ENCODE data around the gene CHD6. TPM values are rescaled to one million over a fixed set of nuclear protein-coding genes. Genes with fewer than 3 reads are reported as not detected.

The CHD6 gene
- total and polyA plus RNA-seq, 2 experiments from 2014 or later: 41.0 to 158 TPM

DNA sequence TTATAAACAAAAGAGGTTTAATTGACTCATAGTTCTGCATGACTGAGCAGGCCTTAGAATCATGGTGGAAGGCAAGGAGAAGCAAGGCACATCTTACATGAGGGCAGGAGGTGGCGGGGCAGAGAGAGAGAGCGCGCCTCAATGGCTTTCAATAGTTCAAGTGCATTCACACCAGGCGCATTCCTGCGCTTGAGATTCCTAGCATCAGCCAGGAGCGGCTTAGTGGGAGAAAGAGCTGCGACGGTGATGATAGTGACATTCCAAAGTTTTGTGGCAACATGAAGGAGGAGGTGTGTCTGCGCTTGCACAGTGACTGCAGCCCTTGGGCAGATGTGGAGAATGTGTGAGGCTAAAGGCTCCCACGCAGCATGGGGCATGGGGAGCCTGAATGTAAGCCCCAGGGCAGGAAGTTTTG, 226.6 kb downstream of the CHD6 start (continued):
- TF ChIP-seq, protein P1, sequence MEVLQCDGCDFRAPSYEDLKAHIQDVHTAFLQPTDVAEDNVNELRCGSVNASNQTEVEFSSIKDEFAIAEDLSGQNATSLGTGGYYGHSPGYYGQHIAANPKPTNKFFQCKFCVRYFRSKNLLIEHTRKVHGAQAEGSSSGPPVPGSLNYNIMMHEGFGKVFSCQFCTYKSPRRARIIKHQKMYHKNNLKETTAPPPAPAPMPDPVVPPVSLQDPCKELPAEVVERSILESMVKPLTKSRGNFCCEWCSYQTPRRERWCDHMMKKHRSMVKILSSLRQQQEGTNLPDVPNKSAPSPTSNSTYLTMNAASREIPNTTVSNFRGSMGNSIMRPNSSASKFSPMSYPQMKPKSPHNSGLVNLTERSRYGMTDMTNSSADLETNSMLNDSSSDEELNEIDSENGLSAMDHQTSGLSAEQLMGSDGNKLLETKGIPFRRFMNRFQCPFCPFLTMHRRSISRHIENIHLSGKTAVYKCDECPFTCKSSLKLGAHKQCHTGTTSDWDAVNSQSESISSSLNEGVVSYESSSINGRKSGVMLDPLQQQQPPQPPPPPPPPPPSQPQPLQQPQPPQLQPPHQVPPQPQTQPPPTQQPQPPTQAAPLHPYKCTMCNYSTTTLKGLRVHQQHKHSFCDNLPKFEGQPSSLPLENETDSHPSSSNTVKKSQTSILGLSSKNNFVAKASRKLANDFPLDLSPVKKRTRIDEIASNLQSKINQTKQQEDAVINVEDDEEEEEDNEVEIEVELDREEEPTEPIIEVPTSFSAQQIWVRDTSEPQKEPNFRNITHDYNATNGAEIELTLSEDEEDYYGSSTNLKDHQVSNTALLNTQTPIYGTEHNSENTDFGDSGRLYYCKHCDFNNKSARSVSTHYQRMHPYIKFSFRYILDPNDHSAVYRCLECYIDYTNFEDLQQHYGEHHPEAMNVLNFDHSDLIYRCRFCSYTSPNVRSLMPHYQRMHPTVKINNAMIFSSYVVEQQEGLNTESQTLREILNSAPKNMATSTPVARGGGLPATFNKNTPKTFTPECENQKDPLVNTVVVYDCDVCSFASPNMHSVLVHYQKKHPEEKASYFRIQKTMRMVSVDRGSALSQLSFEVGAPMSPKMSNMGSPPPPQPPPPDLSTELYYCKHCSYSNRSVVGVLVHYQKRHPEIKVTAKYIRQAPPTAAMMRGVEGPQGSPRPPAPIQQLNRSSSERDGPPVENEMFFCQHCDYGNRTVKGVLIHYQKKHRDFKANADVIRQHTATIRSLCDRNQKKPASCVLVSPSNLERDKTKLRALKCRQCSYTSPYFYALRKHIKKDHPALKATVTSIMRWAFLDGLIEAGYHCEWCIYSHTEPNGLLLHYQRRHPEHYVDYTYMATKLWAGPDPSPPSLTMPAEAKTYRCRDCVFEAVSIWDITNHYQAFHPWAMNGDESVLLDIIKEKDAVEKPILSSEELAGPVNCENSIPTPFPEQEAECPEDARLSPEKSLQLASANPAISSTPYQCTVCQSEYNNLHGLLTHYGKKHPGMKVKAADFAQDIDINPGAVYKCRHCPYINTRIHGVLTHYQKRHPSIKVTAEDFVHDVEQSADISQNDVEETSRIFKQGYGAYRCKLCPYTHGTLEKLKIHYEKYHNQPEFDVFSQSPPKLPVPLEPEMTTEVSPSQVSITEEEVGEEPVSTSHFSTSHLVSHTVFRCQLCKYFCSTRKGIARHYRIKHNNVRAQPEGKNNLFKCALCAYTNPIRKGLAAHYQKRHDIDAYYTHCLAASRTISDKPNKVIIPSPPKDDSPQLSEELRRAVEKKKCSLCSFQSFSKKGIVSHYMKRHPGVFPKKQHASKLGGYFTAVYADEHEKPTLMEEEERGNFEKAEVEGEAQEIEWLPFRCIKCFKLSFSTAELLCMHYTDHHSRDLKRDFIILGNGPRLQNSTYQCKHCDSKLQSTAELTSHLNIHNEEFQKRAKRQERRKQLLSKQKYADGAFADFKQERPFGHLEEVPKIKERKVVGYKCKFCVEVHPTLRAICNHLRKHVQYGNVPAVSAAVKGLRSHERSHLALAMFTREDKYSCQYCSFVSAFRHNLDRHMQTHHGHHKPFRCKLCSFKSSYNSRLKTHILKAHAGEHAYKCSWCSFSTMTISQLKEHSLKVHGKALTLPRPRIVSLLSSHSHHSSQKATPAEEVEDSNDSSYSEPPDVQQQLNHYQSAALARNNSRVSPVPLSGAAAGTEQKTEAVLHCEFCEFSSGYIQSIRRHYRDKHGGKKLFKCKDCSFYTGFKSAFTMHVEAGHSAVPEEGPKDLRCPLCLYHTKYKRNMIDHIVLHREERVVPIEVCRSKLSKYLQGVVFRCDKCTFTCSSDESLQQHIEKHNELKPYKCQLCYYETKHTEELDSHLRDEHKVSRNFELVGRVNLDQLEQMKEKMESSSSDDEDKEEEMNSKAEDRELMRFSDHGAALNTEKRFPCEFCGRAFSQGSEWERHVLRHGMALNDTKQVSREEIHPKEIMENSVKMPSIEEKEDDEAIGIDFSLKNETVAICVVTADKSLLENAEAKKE (CRISPR knock-in tag; IDR thresholded peaks at IDR 0.05): no peak
- TF ChIP-seq ZNF331 (CRISPR knock-in tag; IDR thresholded peaks at IDR 0.05; ENCODE audit: low read depth) (no peak), EZH2phosphoT487 (IDR thresholded peaks at IDR 0.05; ENCODE audit: unreplicated experiment) (no peak), ZNF114 (CRISPR knock-in tag; IDR thresholded peaks at IDR 0.05) (no peak), CREB1 (CRISPR knock-in tag; IDR thresholded peaks at IDR 0.05; ENCODE audit: low read depth) (no peak)

DNA sequence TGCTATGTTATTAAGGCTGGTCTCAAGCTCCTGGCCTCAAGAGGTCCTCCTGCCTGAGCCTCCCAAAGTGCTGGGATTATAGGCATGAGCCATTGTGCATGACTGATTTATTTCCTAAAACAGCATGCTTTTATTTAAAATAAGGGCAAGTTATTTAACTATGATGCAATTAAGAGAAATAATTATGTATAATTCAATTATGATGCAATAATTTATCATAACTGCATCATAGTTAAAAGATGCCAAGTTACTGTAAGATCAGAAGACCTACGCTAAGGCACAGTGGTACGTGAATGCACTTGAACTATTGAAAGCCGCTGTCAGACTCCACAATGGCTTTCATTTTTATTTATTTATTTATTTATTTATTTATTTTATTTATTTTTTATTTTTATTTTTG, 227.3 kb downstream of the CHD6 start:
- Mint-ChIP-seq H3K36me3 (ENCODE audit: low read depth) (no peaks in the 10 kb centered on the region), H3K27me3 (ENCODE audit: insufficient read depth, low read depth, poor library complexity) (peaks cover 5% of the 10 kb centered on the region), H3K4me3 (no peak overlapping the region), H3K4me1 (peaks cover 19% of the 10 kb centered on the region), H3K9me3 (no peaks in the 10 kb centered on the region), H3K27ac (no peak overlapping the region)
- DNase-seq (ENCODE audit: low spot score) (no peak), ATAC-seq (no peak)
- H4K20me1 ChIP-seq (replicated peaks; ENCODE audit: insufficient read depth): no peaks in the 10 kb centered on the region
- no peak for TF ChIP-seq STAT1 (IDR thresholded peaks at IDR 0.05; ENCODE audit: unreplicated experiment)
- TF ChIP-seq EZH2phosphoT487 (IDR thresholded peaks at IDR 0.05; ENCODE audit: unreplicated experiment): no peak
- no peak for TF ChIP-seq ZNF331 (CRISPR knock-in tag; IDR thresholded peaks at IDR 0.05; ENCODE audit: low read depth)
- TF ChIP-seq, protein P2, sequence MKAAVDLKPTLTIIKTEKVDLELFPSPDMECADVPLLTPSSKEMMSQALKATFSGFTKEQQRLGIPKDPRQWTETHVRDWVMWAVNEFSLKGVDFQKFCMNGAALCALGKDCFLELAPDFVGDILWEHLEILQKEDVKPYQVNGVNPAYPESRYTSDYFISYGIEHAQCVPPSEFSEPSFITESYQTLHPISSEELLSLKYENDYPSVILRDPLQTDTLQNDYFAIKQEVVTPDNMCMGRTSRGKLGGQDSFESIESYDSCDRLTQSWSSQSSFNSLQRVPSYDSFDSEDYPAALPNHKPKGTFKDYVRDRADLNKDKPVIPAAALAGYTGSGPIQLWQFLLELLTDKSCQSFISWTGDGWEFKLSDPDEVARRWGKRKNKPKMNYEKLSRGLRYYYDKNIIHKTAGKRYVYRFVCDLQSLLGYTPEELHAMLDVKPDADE (IDR thresholded peaks at IDR 0.05): no peak
- TF ChIP-seq, protein P3, sequence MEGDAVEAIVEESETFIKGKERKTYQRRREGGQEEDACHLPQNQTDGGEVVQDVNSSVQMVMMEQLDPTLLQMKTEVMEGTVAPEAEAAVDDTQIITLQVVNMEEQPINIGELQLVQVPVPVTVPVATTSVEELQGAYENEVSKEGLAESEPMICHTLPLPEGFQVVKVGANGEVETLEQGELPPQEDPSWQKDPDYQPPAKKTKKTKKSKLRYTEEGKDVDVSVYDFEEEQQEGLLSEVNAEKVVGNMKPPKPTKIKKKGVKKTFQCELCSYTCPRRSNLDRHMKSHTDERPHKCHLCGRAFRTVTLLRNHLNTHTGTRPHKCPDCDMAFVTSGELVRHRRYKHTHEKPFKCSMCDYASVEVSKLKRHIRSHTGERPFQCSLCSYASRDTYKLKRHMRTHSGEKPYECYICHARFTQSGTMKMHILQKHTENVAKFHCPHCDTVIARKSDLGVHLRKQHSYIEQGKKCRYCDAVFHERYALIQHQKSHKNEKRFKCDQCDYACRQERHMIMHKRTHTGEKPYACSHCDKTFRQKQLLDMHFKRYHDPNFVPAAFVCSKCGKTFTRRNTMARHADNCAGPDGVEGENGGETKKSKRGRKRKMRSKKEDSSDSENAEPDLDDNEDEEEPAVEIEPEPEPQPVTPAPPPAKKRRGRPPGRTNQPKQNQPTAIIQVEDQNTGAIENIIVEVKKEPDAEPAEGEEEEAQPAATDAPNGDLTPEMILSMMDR (conservative IDR thresholded peaks at IDR 0.05; ENCODE audit: low read depth in 2 of 2): no peak
- no peak overlapping the region for H3K27ac ChIP-seq (ENCODE audit: low read depth)
- H3K79me2 ChIP-seq (replicated peaks; ENCODE audit: insufficient read depth): no peaks in the 10 kb centered on the region
- H3K36me3 ChIP-seq (ENCODE audit: insufficient read depth): no peaks in the 10 kb centered on the region
- H3K4me2 ChIP-seq: no peak overlapping the region
- peaks cover 11% of the 10 kb centered on the region for H3K4me1 ChIP-seq (ENCODE audit: insufficient read depth)
- H3K9me2 ChIP-seq (ENCODE audit: insufficient read depth): no peaks in the 10 kb centered on the region
- no peaks in the 10 kb centered on the region for H3F3A ChIP-seq (replicated peaks; ENCODE audit: low read depth)
- no peak overlapping the region for H3K4me3 ChIP-seq
- H2AFZ ChIP-seq: no peak overlapping the region
- no peaks in the 10 kb centered on the region for H3K27me3 ChIP-seq (ENCODE audit: insufficient read depth)
